Measurements from ENCODE around the gene KCNC1.

Gene KCNC1

DNA sequence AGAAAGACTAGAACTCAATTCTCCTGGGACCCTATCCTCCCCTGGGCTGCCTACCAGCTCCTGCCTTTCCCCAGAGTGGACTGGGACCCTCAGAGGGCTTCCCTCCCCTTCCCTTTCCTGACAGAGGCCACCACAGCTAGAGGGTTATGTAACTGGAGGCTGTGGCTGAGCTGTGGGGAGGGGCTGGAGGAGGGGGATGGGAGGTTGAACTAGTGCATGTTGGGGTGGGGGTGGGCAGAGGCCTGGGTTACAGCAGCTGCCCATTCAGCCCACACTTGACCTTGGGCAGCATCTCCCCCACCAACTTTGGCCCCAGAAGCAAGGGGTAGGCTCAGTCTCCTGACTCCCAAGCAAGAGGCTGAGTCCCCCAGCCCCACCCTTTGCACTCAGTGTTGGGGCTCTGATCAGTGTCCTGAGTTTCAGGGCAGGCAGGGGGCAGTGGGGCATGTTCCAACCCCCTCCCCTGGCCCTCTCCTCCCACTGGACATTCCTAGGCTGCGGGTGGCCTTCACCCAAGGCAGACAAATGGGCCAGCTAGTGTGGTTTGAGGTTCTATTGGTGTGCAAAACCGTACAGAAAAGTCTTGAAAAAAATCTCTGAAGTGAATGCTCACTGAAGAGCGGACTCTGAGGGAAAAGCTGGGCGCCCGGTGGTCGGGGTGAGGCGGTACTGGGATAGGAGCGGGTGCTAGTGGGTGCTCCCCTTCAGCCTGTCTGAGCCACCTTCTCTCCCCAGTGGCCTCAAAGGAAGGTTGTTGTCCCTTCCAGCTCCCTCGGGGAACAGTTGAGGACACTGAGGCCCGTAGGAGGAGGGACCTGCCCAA, 3.8 kb downstream of the KCNC1 start:
- no peak for DNase-seq (ENCODE audit: low read depth)

DNA sequence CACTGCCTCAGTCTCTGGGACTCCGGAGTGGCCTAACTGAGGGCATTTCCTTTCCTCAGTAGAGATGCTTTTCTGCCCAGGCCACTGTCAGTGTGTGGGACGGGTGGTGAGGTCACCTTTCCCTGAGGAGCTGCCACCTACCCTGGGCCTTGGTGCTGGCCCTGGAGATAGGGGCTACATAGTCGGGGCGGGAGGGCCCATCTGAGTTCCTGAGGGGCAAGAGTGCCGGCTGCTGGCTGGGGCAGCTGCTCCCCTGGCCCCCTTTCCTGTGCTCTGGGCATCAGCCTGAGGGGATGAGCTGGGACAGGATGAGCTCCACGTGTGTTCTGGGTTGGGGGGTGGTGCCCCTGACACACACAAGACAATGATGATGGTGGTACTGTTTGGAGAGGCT, 5.4 kb downstream of the KCNC1 start:
- DNase-seq (ENCODE audit: low read depth): no peak

- DNase-seq (ENCODE audit: low read depth): no peak
Observed at GRCh38 chr11:17740649-17741235, 6.2 kb downstream of the KCNC1 start.

GRCh38 chr11:17741487-17741886, 6.9 kb downstream of the KCNC1 start:
- DNase-seq (ENCODE audit: low read depth): no peak

DNA sequence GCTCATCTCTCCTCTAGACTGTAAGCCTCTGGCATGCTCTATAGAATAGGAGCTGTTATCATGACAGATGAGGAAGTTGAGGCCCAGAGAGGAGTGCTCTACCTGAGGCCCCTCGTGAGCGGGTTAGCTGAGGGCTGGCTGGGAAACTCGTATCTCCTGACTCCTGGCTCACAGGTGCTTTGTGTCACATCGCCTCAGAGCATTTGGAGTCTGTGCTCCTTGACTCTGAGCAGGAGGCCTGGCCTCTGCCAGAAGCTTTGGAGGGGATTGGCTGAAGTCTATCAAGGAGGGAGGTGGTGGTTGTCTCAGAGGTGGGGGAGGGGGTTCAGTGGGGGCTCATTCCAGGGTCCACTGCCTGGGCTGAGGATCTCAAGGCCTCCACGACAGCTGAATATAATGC, 7.4 kb downstream of the KCNC1 start:
- no peak for DNase-seq (ENCODE audit: low read depth)

DNA sequence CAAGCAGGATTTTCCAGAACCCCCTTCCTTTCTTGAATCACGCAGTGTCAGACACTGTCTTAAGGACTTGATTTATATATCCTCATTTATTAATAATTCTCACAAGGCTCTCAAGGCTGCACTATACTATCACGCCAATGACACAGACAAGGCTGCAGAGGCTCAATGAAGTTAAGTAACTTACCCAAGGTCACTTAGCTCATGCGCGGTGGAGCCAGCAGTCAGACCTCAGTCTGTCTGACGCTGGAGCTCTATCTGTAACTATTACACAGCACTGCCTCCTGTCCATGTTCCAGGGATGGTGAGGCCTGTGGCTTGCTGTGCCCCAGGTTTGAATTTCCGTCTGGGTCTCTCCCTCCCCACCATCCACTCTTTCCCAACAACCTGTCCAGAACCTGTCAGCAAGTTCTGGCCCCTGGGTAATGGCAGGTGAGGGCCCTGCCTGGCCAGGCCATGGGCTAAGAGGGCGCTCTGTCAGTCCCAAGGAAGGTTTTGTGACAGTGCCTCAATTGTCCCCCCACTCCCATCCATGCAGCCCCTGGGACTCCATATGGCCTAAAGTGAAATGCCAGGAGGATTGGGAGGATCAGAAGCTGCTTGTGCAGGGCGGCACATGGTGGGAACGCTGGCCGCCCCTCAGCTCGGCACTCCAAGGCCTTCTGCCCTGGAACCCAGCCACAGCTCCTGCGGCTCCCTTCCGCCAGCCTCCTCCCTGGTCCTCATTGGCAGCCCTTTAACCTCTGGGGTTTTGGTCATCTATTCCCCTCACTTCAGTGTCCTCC, 8.6 kb downstream of the KCNC1 start:
- no peak for DNase-seq (ENCODE audit: low read depth)

DNA sequence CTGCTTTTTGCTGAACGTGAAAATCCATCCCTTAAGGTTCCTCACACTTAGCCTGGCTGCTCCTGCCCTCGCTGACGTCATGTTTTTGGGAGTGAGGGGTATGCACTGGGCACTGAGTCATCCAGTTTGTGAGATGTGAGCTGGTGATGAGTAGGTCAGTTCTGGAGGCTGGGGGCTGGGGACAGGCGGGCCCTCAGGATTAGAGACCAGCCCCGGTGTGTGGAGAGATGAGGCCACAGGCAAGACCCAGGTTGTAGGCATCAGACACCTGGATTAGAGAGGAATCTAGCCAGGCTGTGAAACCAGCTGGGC, 9.2 kb downstream of the KCNC1 start:
- DNase-seq (ENCODE audit: low read depth): no peak

DNA sequence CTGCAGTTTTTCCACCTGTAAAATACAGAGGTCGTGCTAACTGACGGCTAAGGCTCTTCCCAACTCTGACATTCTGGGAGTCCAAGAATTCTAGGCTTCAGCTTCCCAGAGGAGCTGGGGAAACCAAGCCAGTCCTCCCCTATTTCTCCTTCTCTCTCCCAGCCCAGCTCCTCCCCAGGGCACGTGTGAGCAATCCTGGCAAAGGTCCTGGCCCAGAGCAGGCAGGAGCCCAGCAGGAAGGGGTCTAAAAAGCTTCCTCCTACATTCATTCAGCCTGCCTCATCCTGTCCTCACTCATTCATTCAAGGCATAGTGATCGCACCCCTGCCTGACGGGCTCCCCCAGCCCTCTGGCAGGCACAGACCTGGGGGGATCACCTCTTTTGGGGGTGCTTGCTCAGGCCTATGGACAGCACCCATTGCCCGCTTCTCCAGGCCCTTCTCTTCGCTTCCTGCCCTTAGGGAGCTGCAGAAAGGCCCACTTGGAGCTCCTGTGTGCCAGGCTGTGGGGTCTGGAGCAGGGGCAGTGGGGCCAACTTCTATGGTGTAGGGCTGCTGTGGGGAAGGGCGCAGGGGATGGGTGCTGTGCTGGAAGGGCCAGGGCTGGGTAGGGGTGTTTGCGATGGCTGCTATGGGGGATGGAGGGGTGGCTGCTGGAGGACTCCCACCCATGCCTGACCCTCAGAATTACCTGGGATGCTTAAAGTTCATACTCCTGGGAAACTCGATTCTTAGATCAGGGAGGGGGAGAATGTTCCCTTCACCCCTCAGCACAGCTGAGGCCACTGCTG, 9.8 kb downstream of the KCNC1 start:
- no peak for DNase-seq (ENCODE audit: low read depth)

GRCh38 chr11:17745023-17745772, 10.6 kb downstream of the KCNC1 start:
- DNase-seq (ENCODE audit: low read depth): no peak

GRCh38 chr11:17746096-17746495, 11.5 kb downstream of the KCNC1 start:
- no peak for DNase-seq (ENCODE audit: low read depth)

GRCh38 chr11:17747131-17747955, 12.8 kb downstream of the KCNC1 start:
- no peak for DNase-seq (ENCODE audit: low read depth)

DNA sequence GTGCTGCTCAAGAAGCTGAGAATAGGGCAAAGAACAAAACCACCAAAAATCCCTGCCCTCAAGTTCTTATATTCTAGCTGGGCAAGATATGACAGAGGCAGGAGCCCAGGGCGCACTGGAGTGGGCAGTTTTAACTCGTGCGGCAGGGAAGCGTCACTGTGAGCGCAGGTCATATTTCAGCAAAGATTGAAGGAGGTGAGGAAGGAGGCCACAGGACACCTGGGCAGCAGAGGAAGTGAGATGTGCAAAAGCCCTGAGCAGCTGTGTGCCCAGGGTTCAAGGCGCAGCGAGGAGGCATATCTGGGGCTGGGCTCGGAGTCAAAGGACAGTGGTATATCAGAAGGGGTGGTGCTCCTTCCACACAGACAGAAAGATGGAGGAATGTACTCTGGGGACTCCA, 13.5 kb downstream of the KCNC1 start:
- no peak for DNase-seq (ENCODE audit: low read depth)

GRCh38 chr11:17748761-17749721, 14.5 kb downstream of the KCNC1 start:
- no peak for DNase-seq (ENCODE audit: low read depth)

GRCh38 chr11:17750013-17750800, 15.6 kb downstream of the KCNC1 start:
- DNase-seq (ENCODE audit: low read depth): no peak

- no peak for DNase-seq (ENCODE audit: low read depth)
Observed at GRCh38 chr11:17750801-17751165, 16.2 kb downstream of the KCNC1 start.

- no peak for DNase-seq (ENCODE audit: low read depth)
Observed at GRCh38 chr11:17751558-17751957, 17.0 kb downstream of the KCNC1 start.

DNA sequence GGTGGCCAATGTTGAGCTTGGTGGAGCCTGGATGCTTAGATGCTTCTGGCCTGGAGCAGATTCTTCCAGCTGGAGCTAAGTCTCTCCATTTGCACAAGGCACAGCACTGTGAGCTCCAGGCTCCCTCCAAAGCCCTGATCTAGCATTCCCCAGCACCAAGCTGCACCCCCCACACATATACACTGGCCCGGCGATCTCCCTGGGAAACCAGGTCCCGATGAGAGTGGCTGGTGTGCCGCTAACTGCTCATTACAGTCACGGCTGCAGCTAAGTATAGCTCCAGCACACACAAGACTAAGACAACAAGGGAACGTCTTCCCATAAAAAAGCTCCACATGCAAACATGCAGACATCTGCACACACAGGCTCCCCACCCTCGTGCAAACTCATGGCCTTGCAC, 17.6 kb downstream of the KCNC1 start:
- DNase-seq (ENCODE audit: low read depth): no peak

GRCh38 chr11:17753153-17753552, 18.6 kb downstream of the KCNC1 start:
- DNase-seq (ENCODE audit: low read depth): no peak

GRCh38 chr11:17753641-17754040, 19.1 kb downstream of the KCNC1 start:
- DNase-seq (ENCODE audit: low read depth): no peak
